Measurements from ENCODE around the gene GPX8. TPM values are rescaled to one million over a fixed set of nuclear protein-coding genes. Genes with fewer than 3 reads are reported as not detected.

Gene GPX8
- total RNA-seq, 1 experiment from 2014 or later: 24.8 TPM

- ChIA-PET POLR2A (no interaction called here), CTCF (no interaction called here)
- no TSS peak for BruUV-seq (replicated peaks)
These were observed 18.9 kb upstream of the GPX8 start for GRCh38 chr5:55140908-55141665.

More at GRCh38 chr5:55140908-55141665, 18.9 kb upstream of the GPX8 start:
- H3K27ac ChIP-seq (ENCODE audit: low read length): no peak overlapping the region
- ATAC-seq (no peak), DNase-seq (ENCODE audit: low read depth, low spot score) (no peak)
- H3K4me1 ChIP-seq (ENCODE audit: control insufficient read depth, insufficient read depth, low read length): no peaks in the 10 kb centered on the region
- no peaks in the 10 kb centered on the region for H3K9me3 ChIP-seq (ENCODE audit: control insufficient read depth, insufficient read depth, low read depth, low read length)
- in situ Hi-C loops (cut with HindIII; ENCODE audit: low pct_unique_long_range_greater_than_20kb, low sequenced_read_pairs): no loop called here
- no peaks in the 10 kb centered on the region for H3K36me3 ChIP-seq (ENCODE audit: control insufficient read depth, insufficient read depth, low read length)
- H3K27me3 ChIP-seq (ENCODE audit: control insufficient read depth, insufficient read depth, low read length): peaks cover 5% of the 10 kb centered on the region
- intact Hi-C loops (cut with micrococcal nuclease; ENCODE audit: unreplicated experiment): loop anchor here (10.0 kb wide), 1 partner anchor 196 kb away; no protein-coding TSS in a partner anchor
- TF ChIP-seq CTCF (IDR thresholded peaks at IDR 0.05): no peak
- no peak for TF ChIP-seq REST (IDR thresholded peaks at IDR 0.05; ENCODE audit: insufficient read depth in 1 of 2, low read depth in 2 of 2, low read length in 1 of 2)
- no peak for TF ChIP-seq POLR2AphosphoS5 (IDR thresholded peaks at IDR 0.05; ENCODE audit: low read depth, low read length)
- no peak for TF ChIP-seq TCF7L2 (IDR thresholded peaks at IDR 0.05; ENCODE audit: low read depth, low read length)
- TF ChIP-seq SIN3A (IDR thresholded peaks at IDR 0.05; ENCODE audit: borderline replicate concordance, insufficient read depth, low read depth, low read length): no peak
- no peak overlapping the region for H3K4me3 ChIP-seq (ENCODE audit: low read depth in 2 of 2, low read length in 2 of 2)
